SKM-1 treated with dmso at 0.1 percent for 144 hours (cell line): ENCODE results near the gene ACOX1.

Source experiments
- DNase-seq: peaks from one replicate; lab custom pipeline; 2025; ENCODE audit not compliant: unreplicated experiment; lab: John Stamatoyannopoulos, UW

ACOX1 gene

GRCh38 chr17:76008630-76009425 lies 29.9 kb upstream of the ACOX1 start:
- no peak for DNase-seq

- DNase-seq, result no peak
Observed at GRCh38 chr17:76008208-76008607, 29.2 kb upstream of the ACOX1 start.

GRCh38 chr17:76007850-76008165 lies 28.8 kb upstream of the ACOX1 start:
- DNase-seq, result no peak

GRCh38 chr17:76007131-76007849 lies 28.3 kb upstream of the ACOX1 start:
- DNase-seq, result no peak

GRCh38 chr17:76005263-76006149 lies 26.5 kb upstream of the ACOX1 start:
- DNase-seq, result peak; percentile 65

- DNase-seq, result no peak
Observed at GRCh38 chr17:76004750-76005262, 25.8 kb upstream of the ACOX1 start.

- DNase-seq, result no peak
Observed at GRCh38 chr17:76003915-76004314, 24.9 kb upstream of the ACOX1 start.

- DNase-seq, result no peak
Observed at GRCh38 chr17:76002100-76002499, 23.1 kb upstream of the ACOX1 start.

GRCh38 chr17:76000755-76001521 lies 22.0 kb upstream of the ACOX1 start, which contains the start of gene CDK3:
Gene CDK3, plus strand, starts transcription at chr17:76000855. Its CDS starts 571 bp downstream, at chr17:76001426.
- DNase-seq, result no peak

- DNase-seq, result peak; percentile 44
Observed at GRCh38 chr17:76000016-76000754, 21.2 kb upstream of the ACOX1 start.

- no peak for DNase-seq
Observed at GRCh38 chr17:75998327-75998795, 19.4 kb upstream of the ACOX1 start.

- DNase-seq, result peak; percentile 86
Observed at GRCh38 chr17:75996665-75997590, 18.0 kb upstream of the ACOX1 start.

- DNase-seq, result no peak
Observed at GRCh38 chr17:75995385-75995925, 16.5 kb upstream of the ACOX1 start.

- DNase-seq, result no peak
Observed at GRCh38 chr17:75994802-75995370, 15.9 kb upstream of the ACOX1 start.

- DNase-seq, result no peak
Observed at GRCh38 chr17:75991396-75991795, 12.4 kb upstream of the ACOX1 start.

GRCh38 chr17:75987041-75987440 lies 8.1 kb upstream of the ACOX1 start:
- no peak for DNase-seq

GRCh38 chr17:75985986-75986385 lies 7.0 kb upstream of the ACOX1 start:
- no peak for DNase-seq
